Esophagus squamous epithelium (tissue), 5 donors: Measurements from ENCODE around the gene UBR4. TPM values are rescaled to one million over a fixed set of nuclear protein-coding genes. Genes with fewer than 3 reads are reported as not detected.
A peak's percentile ranks its signal among the peaks of the same experiment; 100 is the strongest.
"Not testable (repeated sequence)": the region's sequence is repeated elsewhere in the genome, so short reads cannot be mapped to it uniquely, and the experiment has no call there.

Experiments used
- DNase-seq: peaks from one replicate; lab custom pipeline; 2025; lab: John Stamatoyannopoulos, UW
- H3K27ac ChIP-seq, 4 donors: fragments of 200-600 bp; sonication (generic); one replicate each; pipeline ENCODE4 v1.5.1; 2016 to 2019; ENCODE audit warnings: mild to moderate bottlenecking in 1 of 4
- H3K27me3 ChIP-seq, 4 donors: fragments of 200-600 bp; sonication (generic); 1 replicate in 3 of 4; 2 replicates in 1 of 4; pipeline versions ENCODE4 v1.5.1 to v1.6.0; 2017 to 2021; ENCODE audit warnings: antibody characterized with exemption in 1 of 4
- H3K36me3 ChIP-seq, 3 donors: fragments of 200-600 bp; sonication (generic); one replicate each; pipeline ENCODE4 v1.5.1; 2016 to 2019
- H3K4me1 ChIP-seq, 3 donors: fragments of 200-600 bp; sonication (generic); one replicate each; pipeline ENCODE4 v1.5.1; 2017 to 2019
- H3K4me3 ChIP-seq, 4 donors: fragments of 200-600 bp; sonication (generic); 1 replicate in 3 of 4; 2 replicates in 1 of 4; pipeline ENCODE4 v1.5.1; 2016 to 2019; ENCODE audit warnings: mild to moderate bottlenecking in 2 of 4, moderate library complexity in 1 of 4
- H3K9me3 ChIP-seq, 3 donors: fragments of 200-600 bp; sonication (generic); one replicate each; pipeline ENCODE4 v1.5.1; 2016 to 2019
- POLR2A ChIP-seq, 4 donors: fragments of 450-650 bp; IDR thresholded peaks; one replicate each; pipeline ENCODE4 v1.6.1; 2017; ENCODE audit warnings: antibody characterized with exemption in 4 of 4, mild to moderate bottlenecking in 4 of 4, moderate library complexity in 3 of 4
- whole genome bisulfite sequencing, 2 donors: methylation state at CpG; one replicate each; pipeline ENCODE4 v1.1.5; 2018; 5-methylcytosine and 5-hydroxymethylcytosine counted together
- intact Hi-C: fragments of 100-400 bp; cut with DNase I; formaldehyde crosslinking; loops from one replicate; pipeline ENCODE4 v1.15.0; 2022
- total RNA-seq, 4 donors: library from RNA; depleted of rRNA; stranded (reverse); fragments of >200 nt; gene quantifications; one replicate each; pipeline ENCODE4 v1.1.0, GENCODE V29; 2016
- TF ChIP-seq, protein P1 (sequence below), 6 experiments: fragments of 450-650 bp in 4 of 6; fragments of 200-600 bp in 2 of 6; sonication (generic) in 2 of 6; IDR thresholded peaks; one replicate each; pipeline ENCODE4 v1.5.1; 2016 to 2019; ENCODE audit warnings: antibody characterized with exemption in 6 of 6, mild to moderate bottlenecking in 4 of 6, moderate library complexity in 4 of 6
- donor health status: DM: yes; HTN: yes; CAD: no.

Gene UBR4
- total RNA-seq = 100 to 1,000 TPM in 1 of 4 donors, 10 to 100 TPM in 3; 52.4 to 121 (median 88.3) TPM

DNA sequence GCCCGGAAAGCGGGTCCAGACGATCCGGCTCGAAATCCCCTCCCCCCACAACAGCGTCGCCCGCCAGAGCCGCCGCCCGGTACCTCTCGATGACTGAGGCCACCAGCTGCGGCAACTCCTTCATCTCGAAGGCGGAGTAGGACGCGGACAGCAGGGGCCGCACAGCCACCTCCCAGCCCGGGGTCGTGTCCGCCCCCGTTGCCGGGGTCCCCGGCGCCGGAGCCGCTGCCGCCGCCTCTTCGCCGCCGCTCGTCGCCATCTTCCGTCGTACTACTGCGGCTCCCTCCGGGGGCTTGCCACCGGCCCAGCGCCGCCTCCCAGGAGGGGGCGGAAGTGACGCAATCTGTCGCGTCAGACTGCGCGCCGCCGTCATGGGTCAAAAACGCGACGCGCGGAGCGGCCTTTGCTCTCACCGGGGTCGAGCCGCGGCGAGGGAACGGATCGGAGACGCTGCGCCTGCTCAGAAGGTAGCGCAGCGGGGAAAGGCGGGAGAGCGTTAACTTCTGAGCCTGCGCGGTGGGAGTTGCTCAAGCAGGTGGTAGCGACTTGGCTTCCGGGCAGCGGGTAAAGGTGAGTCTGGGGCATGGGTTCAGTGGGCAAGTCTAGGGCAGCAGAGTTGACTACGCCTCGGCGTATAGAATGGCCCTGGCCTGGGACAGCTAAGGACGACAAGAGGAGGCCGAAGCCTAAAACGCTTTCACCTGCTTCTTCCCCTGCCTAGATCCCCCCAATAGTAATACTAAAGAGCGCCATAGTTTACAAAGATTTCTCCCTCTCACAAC is at the start of gene UBR4:
TSS of gene UBR4 (minus strand) at position 277 of the 782 bp plus-strand sequence. CDS start at position 259, 18 bp downstream.
- Histone ChIP-seq H3K27ac (peak within 1 kb of the TSS; percentile 97 to 98 (median 98)), H3K9me3 (no peaks in the 10 kb centered on the region), H3K4me3 (peak within 1 kb of the TSS; percentile 92 to 98 (median 95)), H3K36me3 (peaks cover 0 to 30% (median 0%) of the 10 kb centered on the region in 3 donors), H3K4me1 (peaks cover 7 to 74% (median 46%) of the 10 kb centered on the region in 3 donors), H3K27me3 (no peaks in the 10 kb centered on the region)
- intact Hi-C loops = no loop called here
- DNase-seq = peak; percentile 51
- TF ChIP-seq, protein P1, sequence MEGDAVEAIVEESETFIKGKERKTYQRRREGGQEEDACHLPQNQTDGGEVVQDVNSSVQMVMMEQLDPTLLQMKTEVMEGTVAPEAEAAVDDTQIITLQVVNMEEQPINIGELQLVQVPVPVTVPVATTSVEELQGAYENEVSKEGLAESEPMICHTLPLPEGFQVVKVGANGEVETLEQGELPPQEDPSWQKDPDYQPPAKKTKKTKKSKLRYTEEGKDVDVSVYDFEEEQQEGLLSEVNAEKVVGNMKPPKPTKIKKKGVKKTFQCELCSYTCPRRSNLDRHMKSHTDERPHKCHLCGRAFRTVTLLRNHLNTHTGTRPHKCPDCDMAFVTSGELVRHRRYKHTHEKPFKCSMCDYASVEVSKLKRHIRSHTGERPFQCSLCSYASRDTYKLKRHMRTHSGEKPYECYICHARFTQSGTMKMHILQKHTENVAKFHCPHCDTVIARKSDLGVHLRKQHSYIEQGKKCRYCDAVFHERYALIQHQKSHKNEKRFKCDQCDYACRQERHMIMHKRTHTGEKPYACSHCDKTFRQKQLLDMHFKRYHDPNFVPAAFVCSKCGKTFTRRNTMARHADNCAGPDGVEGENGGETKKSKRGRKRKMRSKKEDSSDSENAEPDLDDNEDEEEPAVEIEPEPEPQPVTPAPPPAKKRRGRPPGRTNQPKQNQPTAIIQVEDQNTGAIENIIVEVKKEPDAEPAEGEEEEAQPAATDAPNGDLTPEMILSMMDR (IDR thresholded peaks at IDR 0.05) = peak in 4 of 6 experiments; percentile 3 to 18 (median 9)
- peak in 3 of 4 donors; percentile 90 to 97 (median 97) for TF ChIP-seq POLR2A (IDR thresholded peaks at IDR 0.05)
- 0% methylated on average over 4 of the region's 80 CpGs for WGBS, 2 donors

- intact Hi-C loops = loop anchor here (10.0 kb wide), 1 partner anchor 396 kb away; no protein-coding TSS in a partner anchor
Observed at GRCh38 chr1:19258353-19258752, 48.3 kb upstream of the UBR4 start.

GRCh38 chr1:19257178-19257914 is 47.3 kb upstream of the UBR4 start:
- DNase-seq = no peak
- intact Hi-C loops = loop anchor here (10.0 kb wide), 1 partner anchor 397 kb away; no protein-coding TSS in a partner anchor
- no peak overlapping the region for H3K27ac ChIP-seq

More at GRCh38 chr1:19258353-19258752, 48.3 kb upstream of the UBR4 start:
- H3K27me3 ChIP-seq = no peaks in the 10 kb centered on the region
- H3K27ac ChIP-seq = no peak overlapping the region
- H3K36me3 ChIP-seq = peaks cover 16 to 59% (median 22%) of the 10 kb centered on the region in 3 donors
- peaks cover 3 to 23% (median 6%) of the 10 kb centered on the region in 3 donors for H3K4me1 ChIP-seq
- WGBS, 2 donors = 92 to 93% methylated on average over 1 to 6 of the region's 10 CpGs
- DNase-seq = no peak
- no peaks in the 10 kb centered on the region for H3K9me3 ChIP-seq
- H3K4me3 ChIP-seq = no peak overlapping the region
- TF ChIP-seq, protein P1 (IDR thresholded peaks at IDR 0.05) = no peak
- no peak for TF ChIP-seq POLR2A (IDR thresholded peaks at IDR 0.05)

DNA sequence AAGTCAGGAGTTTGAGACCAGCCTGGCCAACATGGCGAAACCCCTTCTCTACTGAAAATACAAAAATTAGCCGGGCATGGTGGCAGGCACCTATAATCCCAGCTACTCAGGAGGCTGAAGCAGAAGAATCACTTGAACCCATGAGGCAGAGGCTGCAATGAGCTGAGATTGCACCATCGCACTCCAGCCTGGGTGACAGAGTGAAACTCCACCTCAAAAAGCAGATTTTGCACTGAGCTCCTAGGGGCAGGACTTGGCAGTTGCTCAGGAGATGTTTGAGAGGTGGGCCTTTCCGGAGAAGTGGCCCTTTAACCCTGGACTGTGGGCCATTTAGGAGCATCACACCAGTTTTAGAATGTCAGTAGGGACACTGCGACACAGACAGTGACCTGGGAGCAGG is 46.2 kb upstream of the UBR4 start:
- DNase-seq, H3K9me3 ChIP-seq, H3K27me3 ChIP-seq, H3K4me3 ChIP-seq, H3K27ac ChIP-seq: not testable (repeated sequence)
- intact Hi-C loops = loop anchor here (10.0 kb wide), 1 partner anchor 398 kb away; no protein-coding TSS in a partner anchor
- H3K36me3 ChIP-seq = peaks cover 16 to 59% (median 22%) of the 10 kb centered on the region in 3 donors
- WGBS, 2 donors = 93 to 95% methylated on average over 3 to 5 of the region's 5 CpGs
- H3K4me1 ChIP-seq = peaks cover 17 to 39% (median 18%) of the 10 kb centered on the region in 3 donors

More at GRCh38 chr1:19257178-19257914, 47.3 kb upstream of the UBR4 start:
- H3K4me1 ChIP-seq = peaks cover 13 to 33% (median 16%) of the 10 kb centered on the region in 3 donors
- TF ChIP-seq, protein P1 (IDR thresholded peaks at IDR 0.05) = no peak
- no peak for TF ChIP-seq POLR2A (IDR thresholded peaks at IDR 0.05)
- H3K4me3 ChIP-seq = no peak overlapping the region
- H3K36me3 ChIP-seq = peaks cover 16 to 59% (median 22%) of the 10 kb centered on the region in 3 donors
- H3K27me3 ChIP-seq = no peaks in the 10 kb centered on the region
- H3K9me3 ChIP-seq = no peaks in the 10 kb centered on the region
- WGBS, 2 donors = 55 to 66% methylated on average over 7 to 8 of the region's 15 CpGs

DNA sequence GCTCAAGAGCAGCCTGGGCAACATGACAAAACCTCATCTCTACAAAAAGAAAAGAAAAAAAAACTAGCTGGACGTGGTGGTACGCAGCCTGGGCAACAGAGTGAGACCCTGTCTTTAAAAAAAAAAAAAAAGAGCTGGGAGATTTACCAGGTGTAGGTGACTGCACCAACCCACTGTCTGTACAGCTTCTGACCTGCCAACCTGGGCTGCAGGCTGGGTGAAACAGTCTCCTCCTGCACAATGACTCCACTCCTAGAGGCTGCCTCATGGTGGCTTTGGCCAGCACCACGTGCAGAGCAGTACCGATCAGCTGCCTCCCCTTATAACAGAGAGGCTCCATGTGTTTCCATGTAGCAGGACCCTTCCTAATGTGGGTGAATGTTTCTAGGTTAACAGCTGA is 45.2 kb upstream of the UBR4 start:
- 79 to 82% methylated on average over 2 to 4 of the region's 4 CpGs for WGBS, 2 donors

More for the DNA sequence above, 45.2 kb upstream of the UBR4 start:
- H3K9me3 ChIP-seq = no peaks in the 10 kb centered on the region
- no peak for TF ChIP-seq POLR2A (IDR thresholded peaks at IDR 0.05)
- TF ChIP-seq, protein P1 (IDR thresholded peaks at IDR 0.05) = no peak
- H3K27ac ChIP-seq = no peak overlapping the region
- no peak for DNase-seq
- intact Hi-C loops = loop anchor here (10.0 kb wide), 1 partner anchor 400 kb away; no protein-coding TSS in a partner anchor
- H3K36me3 ChIP-seq = peaks cover 16 to 56% (median 22%) of the 10 kb centered on the region in 3 donors
- H3K27me3 ChIP-seq = no peaks in the 10 kb centered on the region
- peaks cover 17 to 40% (median 24%) of the 10 kb centered on the region in 3 donors for H3K4me1 ChIP-seq
- H3K4me3 ChIP-seq = no peak overlapping the region
